SK-N-SH (cell line): ENCODE data around the gene SRD5A3. TPM values are rescaled to one million over a fixed set of nuclear protein-coding genes. Genes with fewer than 3 reads are reported as not detected.

ENCODE experiments used
- CTCF ChIA-PET: fragments of 300-600, 350-600 bp; formaldehyde crosslinking; extraction: SDS; loops from one replicate; lab custom pipeline; 2021; lab: Yijun Ruan, JAX
- POLR2A ChIA-PET: fragments of 350-600 bp; sonication (Branson Sonifier 250); formaldehyde crosslinking; extraction: SDS; loops from one replicate; lab custom pipeline; 2020; ENCODE audit warnings: antibody characterized with exemption, inconsistent platforms; lab: Yijun Ruan, JAX
- DNase-seq: peaks from one replicate; pipeline ENCODE4 v3.0.0; 2012
- H2AFZ ChIP-seq: fragments of 200-600 bp; sonication (generic); 2 replicates; pipeline ENCODE4 v1.8.1; 2016; ENCODE audit warnings: antibody characterized with exemption, mild to moderate bottlenecking, low read depth
- H3F3A ChIP-seq: fragments of 200-600 bp; sonication (generic); replicated peaks from 2 replicates; pipeline ENCODE3; 2016; ENCODE audit warnings: antibody characterized with exemption, mild to moderate bottlenecking; ENCODE audit not compliant: insufficient read depth
- H3K27ac ChIP-seq, 2 experiments: fragments of 200-500 bp in 1 of 2; fragments of 200-600 bp in 1 of 2; sonication (Bioruptor generic) in 1 of 2; sonication (generic), shearing (Covaris generic) in 1 of 2; 2 replicates each; pipeline versions ENCODE4 v1.5.1 to v1.6.1; 2014 to 2016; ENCODE audit warnings: low read depth in 2 of 2, inconsistent platforms in 1 of 2, low read length in 1 of 2, mild to moderate bottlenecking in 1 of 2, mixed read lengths in 1 of 2
- H3K27me3 ChIP-seq: fragments of 200-600 bp; sonication (generic), shearing (Covaris generic); 2 replicates; pipeline ENCODE4 v1.6.1; 2016; ENCODE audit warnings: mixed run types; ENCODE audit not compliant: insufficient read depth
- H3K36me3 ChIP-seq, 2 experiments: fragments of 200-500 bp in 1 of 2; fragments of 200-600 bp in 1 of 2; sonication (Bioruptor generic) in 1 of 2; sonication (generic) in 1 of 2; replicated peaks in 1 of 2; 2 replicates each; pipeline versions ENCODE3 to v1.5.1; 2014 to 2016; ENCODE audit warnings: low read length in 1 of 2, mild to moderate bottlenecking in 1 of 2; ENCODE audit not compliant: insufficient read depth in 2 of 2, control insufficient read depth in 1 of 2
- H3K4me1 ChIP-seq, 2 experiments: fragments of 200-500 bp in 1 of 2; fragments of 200-600 bp in 1 of 2; sonication (Bioruptor generic) in 1 of 2; sonication (generic), shearing (Covaris generic) in 1 of 2; 2 replicates each; pipeline versions ENCODE4 v1.5.1 to v1.6.1; 2014 to 2016; ENCODE audit warnings: low read depth in 1 of 2, low read length in 1 of 2, mixed run types in 1 of 2; ENCODE audit not compliant: insufficient read depth in 2 of 2, control insufficient read depth in 1 of 2
- H3K4me2 ChIP-seq: fragments of 200-600 bp; sonication (generic), shearing (Covaris generic); 2 replicates; pipeline ENCODE4 v1.6.1; 2017; ENCODE audit warnings: mixed run types
- H3K4me3 ChIP-seq, 2 experiments: fragments of 200-500 bp in 1 of 2; fragments of 200-600 bp in 1 of 2; sonication (Bioruptor generic) in 1 of 2; sonication (generic), shearing (Covaris generic) in 1 of 2; 2 replicates each; pipeline versions ENCODE4 v1.5.1 to v1.8.1; 2014 to 2016; ENCODE audit warnings: low read depth in 2 of 2, inconsistent platforms in 1 of 2, low read length in 1 of 2, mild to moderate bottlenecking in 1 of 2, mixed read lengths in 1 of 2, moderate library complexity in 1 of 2
- H3K79me2 ChIP-seq: fragments of 200-600 bp; sonication (generic); 2 replicates; pipeline ENCODE4 v1.8.1; 2017; ENCODE audit warnings: mild to moderate bottlenecking; ENCODE audit not compliant: insufficient read depth
- H3K9ac ChIP-seq: fragments of 200-600 bp; sonication (generic); 2 replicates; pipeline ENCODE4 v1.6.1; 2017; ENCODE audit warnings: mixed run types
- H3K9me2 ChIP-seq: fragments of 200-600 bp; sonication (generic); 2 replicates; pipeline ENCODE4 v1.6.1; 2017; ENCODE audit warnings: mixed run types
- H3K9me3 ChIP-seq: fragments of 200-600 bp; sonication (generic); 2 replicates; pipeline ENCODE4 v1.6.1; 2017; ENCODE audit warnings: mixed run types, mild to moderate bottlenecking, moderate library complexity
- H4K20me1 ChIP-seq: fragments of 200-600 bp; sonication (generic); 2 replicates; pipeline ENCODE4 v1.6.1; 2017; ENCODE audit warnings: mild to moderate bottlenecking, mixed run types; ENCODE audit not compliant: insufficient read depth
- EP300 ChIP-seq, 2 experiments: IDR thresholded peaks; 2 replicates each; pipeline versions ENCODE4 v1.4.0 to v1.6.1; 2012; ENCODE audit warnings: borderline replicate concordance in 1 of 2, low read depth in 1 of 2, low read length in 1 of 2
- FOXJ3 ChIP-seq: sonication (generic); formaldehyde crosslinking; IDR thresholded peaks from 2 replicates; pipeline ENCODE4 v1.5.1; 2020; ENCODE audit warnings: mild to moderate bottlenecking, missing genetic modification reagents
- FOXM1 ChIP-seq: IDR thresholded peaks from 2 replicates; pipeline ENCODE4 v1.4.0; 2012; ENCODE audit warnings: low read depth, mild to moderate bottlenecking
- GABPA ChIP-seq: IDR thresholded peaks from 2 replicates; pipeline ENCODE4 v1.4.0; 2012; ENCODE audit warnings: low read depth, mild to moderate bottlenecking
- GATA2 ChIP-seq: sonication (generic); formaldehyde crosslinking; IDR thresholded peaks from 2 replicates; pipeline ENCODE4 v1.5.0; 2020; ENCODE audit warnings: mild to moderate bottlenecking, missing genetic modification reagents
- JUND ChIP-seq: IDR thresholded peaks from 2 replicates; pipeline ENCODE4 v1.4.0; 2012
- MEF2A ChIP-seq: IDR thresholded peaks from 2 replicates; pipeline ENCODE4 v1.4.0; 2012; ENCODE audit warnings: low read depth, borderline replicate concordance
- MXI1 ChIP-seq: IDR thresholded peaks from 2 replicates; pipeline ENCODE4 v1.6.1; 2012; ENCODE audit warnings: mild to moderate bottlenecking, low read depth, low read length, improper control_type of control experiment
- NFIC ChIP-seq: IDR thresholded peaks from 2 replicates; pipeline ENCODE4 v1.4.0; 2012; ENCODE audit warnings: borderline replicate concordance
- POLR2AphosphoS5 ChIP-seq: IDR thresholded peaks from 2 replicates; pipeline ENCODE4 v1.6.1; 2012; ENCODE audit warnings: low read depth, low read length
- RFX5 ChIP-seq: IDR thresholded peaks from 2 replicates; pipeline ENCODE4 v1.6.1; 2012; ENCODE audit warnings: mild to moderate bottlenecking, improper control_type of control experiment, low read length
- RXRA ChIP-seq: IDR thresholded peaks from 2 replicates; pipeline ENCODE4 v1.4.0; 2012; ENCODE audit warnings: low read depth, mild to moderate bottlenecking, borderline replicate concordance
- SIN3A ChIP-seq: IDR thresholded peaks from 2 replicates; pipeline ENCODE4 v1.6.1; 2012; ENCODE audit warnings: low read depth, mild to moderate bottlenecking, low read length, moderate library complexity, borderline replicate concordance
- SMC3 ChIP-seq: IDR thresholded peaks from 2 replicates; pipeline ENCODE4 v1.6.1; 2012; ENCODE audit warnings: low read depth, low read length, improper control_type of control experiment
- TAF1 ChIP-seq: IDR thresholded peaks from 2 replicates; pipeline ENCODE4 v1.6.1; 2012; ENCODE audit warnings: low read depth, mild to moderate bottlenecking, low read length, moderate library complexity, borderline replicate concordance
- TCF12 ChIP-seq: IDR thresholded peaks from 2 replicates; pipeline ENCODE4 v1.4.0; 2012
- TEAD4 ChIP-seq: IDR thresholded peaks from 2 replicates; pipeline ENCODE4 v1.4.0; 2012; ENCODE audit warnings: mild to moderate bottlenecking, borderline replicate concordance; ENCODE audit not compliant: insufficient read depth
- YY1 ChIP-seq: IDR thresholded peaks from 2 replicates; pipeline ENCODE4 v1.4.0; 2012; ENCODE audit warnings: low read depth, mild to moderate bottlenecking
- WGBS: methylation state at CpG from one replicate; pipeline ENCODE4 v1.1.6; 2017; ENCODE audit warnings: low lambda C conversion rate; 5-methylcytosine and 5-hydroxymethylcytosine counted together
- polyA plus RNA-seq, 3 experiments: library from polyadenylated mRNA; depleted of rRNA; stranded (reverse); fragments of >200 nt; gene quantifications; 2 replicates each; pipeline ENCODE4 v1.2.3, GENCODE V29; 2012
- TF ChIP-seq, protein P1 (sequence below): IDR thresholded peaks from 2 replicates; pipeline ENCODE4 v1.6.1; 2012; ENCODE audit warnings: mild to moderate bottlenecking, low read depth, low read length, moderate library complexity
- TF ChIP-seq, protein P2 (sequence below): fragments of 150-350 bp; IDR thresholded peaks from 2 replicates; pipeline ENCODE4 v1.6.1; 2017; ENCODE audit warnings: antibody characterized with exemption, low read length, low read depth, borderline replicate concordance
- TF ChIP-seq, protein P3 (sequence below): IDR thresholded peaks from 2 replicates; pipeline ENCODE4 v1.4.0; 2012; ENCODE audit warnings: low read depth
- TF ChIP-seq, protein P4 (sequence below): IDR thresholded peaks from 2 replicates; pipeline ENCODE4 v1.4.0; 2012; ENCODE audit warnings: low read depth, borderline replicate concordance
- TF ChIP-seq, protein P5 (sequence below): IDR thresholded peaks from 2 replicates; pipeline ENCODE4; 2012

Gene SRD5A3
- polyA plus RNA-seq (2012; rRNA removed): 5.1 TPM in 2 replicates
- polyA plus RNA-seq (2012; cell fraction: cytosol; rRNA removed): 5.9 and 6.4 TPM in 2 replicates
- 2.1 TPM in 2 replicates for polyA plus RNA-seq (2012; cell fraction: nucleus; rRNA removed)

DNA sequence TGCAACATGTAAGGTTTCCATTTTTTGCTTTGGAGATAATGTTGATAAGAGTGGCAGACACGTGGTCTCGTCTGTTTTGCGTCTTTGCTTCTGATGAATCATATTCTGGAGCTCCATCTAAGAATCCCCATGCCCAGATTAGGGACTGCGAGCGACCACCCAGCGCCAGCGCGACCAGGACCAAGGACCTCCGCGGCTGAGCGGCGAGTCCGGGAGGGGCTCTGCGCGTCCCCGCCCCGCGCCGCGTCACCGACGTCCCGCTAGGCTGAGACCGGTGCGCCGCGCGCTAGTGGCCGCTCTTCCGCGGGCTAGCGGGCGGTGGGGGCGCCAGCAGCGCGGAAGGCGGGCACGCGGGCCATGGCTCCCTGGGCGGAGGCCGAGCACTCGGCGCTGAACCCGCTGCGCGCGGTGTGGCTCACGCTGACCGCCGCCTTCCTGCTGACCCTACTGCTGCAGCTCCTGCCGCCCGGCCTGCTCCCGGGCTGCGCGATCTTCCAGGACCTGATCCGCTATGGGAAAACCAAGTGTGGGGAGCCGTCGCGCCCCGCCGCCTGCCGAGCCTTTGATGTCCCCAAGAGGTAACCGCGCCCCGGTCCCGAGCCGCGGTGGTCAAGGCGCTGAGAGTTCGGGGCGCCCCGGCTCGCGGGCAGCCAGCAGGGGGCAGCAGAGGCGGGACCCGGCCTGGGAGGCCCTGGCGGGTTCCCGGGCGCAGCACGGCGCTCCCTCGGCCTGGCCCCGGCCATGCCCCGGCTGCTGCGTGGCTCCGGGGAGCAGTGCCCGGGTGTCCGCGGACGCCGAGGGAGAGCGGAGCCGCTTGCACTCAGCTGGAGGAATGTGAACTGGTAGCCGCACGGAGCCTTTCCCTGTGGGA lies at the start of gene SRD5A3:
Gene SRD5A3, plus strand, starts transcription at position 263 of the 871 bp plus-strand sequence. Its CDS starts 95 bp downstream, at position 358.
- Histone ChIP-seq H3K79me2 (peaks cover 6% of the 10 kb centered on the region; the same call in 1 of the 2 replicates), H3K36me3 (no peaks in the 10 kb centered on the region), H3K9me3 (no peaks in the 10 kb centered on the region), H3K4me2 (peak within 1 kb of the TSS; percentile 78), H3K9me2 (no peaks in the 10 kb centered on the region), H3F3A (peaks cover 7% of the 10 kb centered on the region), H3K4me1 (peaks cover 0 to 5% of the 10 kb centered on the region in 2 experiments; a peak in 3 of 4 replicates), H4K20me1 (no peaks in the 10 kb centered on the region), H3K27me3 (no peaks in the 10 kb centered on the region; the same call in 1 of the 2 replicates), H2AFZ (peak within 1 kb of the TSS; percentile 82), H3K4me3 (peak within 1 kb of the TSS; percentile 67 to 70), H3K9ac (peak within 1 kb of the TSS; percentile 79), H3K27ac (peak within 1 kb of the TSS; percentile 74 to 92)
- peak; percentile 96 for DNase-seq
- under 1% methylated on average over 6 of the region's 95 CpGs for WGBS
- ChIA-PET CTCF (interaction anchor here (0.6 to 3.5 kb wide), 65 partner anchors 10 to 928 kb away, joined by 3 to 22 read pairs (median 3); no protein-coding TSS in a partner anchor), POLR2A (interaction anchor here (0.8 to 1.8 kb wide), 6 partner anchors 10 to 222 kb away, joined by 3 to 6 read pairs (median 4); partner anchors contain the start of genes CLOCK and TMEM165)
- TF ChIP-seq RXRA (0 out of 2 replicates have a peak, but pooled peaks have one; percentile 5), MEF2A (no peak), JUND (no peak), TEAD4 (no peak), TAF1 (peak; percentile 54), RFX5 (no peak), SIN3A (no peak), GATA2 (no peak), FOXJ3 (CRISPR knock-in tag) (no peak), SMC3 (peak; percentile 79), EP300 (IDR thresholded peaks at IDR 0.05; ENCODE audit: borderline replicate concordance in 1 of 2, low read depth in 1 of 2, low read length in 1 of 2) (no peak), YY1 (peak; percentile 54; the same call in 1 of the 2 replicates), GABPA (no peak), MXI1 (peak; percentile 40; the same call in 1 of the 2 replicates), TCF12 (no peak), FOXM1 (no peak), POLR2AphosphoS5 (0 out of 2 replicates have a peak, but pooled peaks have one; percentile 36), NFIC (no peak)
- TF ChIP-seq, protein P1, sequence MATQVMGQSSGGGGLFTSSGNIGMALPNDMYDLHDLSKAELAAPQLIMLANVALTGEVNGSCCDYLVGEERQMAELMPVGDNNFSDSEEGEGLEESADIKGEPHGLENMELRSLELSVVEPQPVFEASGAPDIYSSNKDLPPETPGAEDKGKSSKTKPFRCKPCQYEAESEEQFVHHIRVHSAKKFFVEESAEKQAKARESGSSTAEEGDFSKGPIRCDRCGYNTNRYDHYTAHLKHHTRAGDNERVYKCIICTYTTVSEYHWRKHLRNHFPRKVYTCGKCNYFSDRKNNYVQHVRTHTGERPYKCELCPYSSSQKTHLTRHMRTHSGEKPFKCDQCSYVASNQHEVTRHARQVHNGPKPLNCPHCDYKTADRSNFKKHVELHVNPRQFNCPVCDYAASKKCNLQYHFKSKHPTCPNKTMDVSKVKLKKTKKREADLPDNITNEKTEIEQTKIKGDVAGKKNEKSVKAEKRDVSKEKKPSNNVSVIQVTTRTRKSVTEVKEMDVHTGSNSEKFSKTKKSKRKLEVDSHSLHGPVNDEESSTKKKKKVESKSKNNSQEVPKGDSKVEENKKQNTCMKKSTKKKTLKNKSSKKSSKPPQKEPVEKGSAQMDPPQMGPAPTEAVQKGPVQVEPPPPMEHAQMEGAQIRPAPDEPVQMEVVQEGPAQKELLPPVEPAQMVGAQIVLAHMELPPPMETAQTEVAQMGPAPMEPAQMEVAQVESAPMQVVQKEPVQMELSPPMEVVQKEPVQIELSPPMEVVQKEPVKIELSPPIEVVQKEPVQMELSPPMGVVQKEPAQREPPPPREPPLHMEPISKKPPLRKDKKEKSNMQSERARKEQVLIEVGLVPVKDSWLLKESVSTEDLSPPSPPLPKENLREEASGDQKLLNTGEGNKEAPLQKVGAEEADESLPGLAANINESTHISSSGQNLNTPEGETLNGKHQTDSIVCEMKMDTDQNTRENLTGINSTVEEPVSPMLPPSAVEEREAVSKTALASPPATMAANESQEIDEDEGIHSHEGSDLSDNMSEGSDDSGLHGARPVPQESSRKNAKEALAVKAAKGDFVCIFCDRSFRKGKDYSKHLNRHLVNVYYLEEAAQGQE: no peak
- TF ChIP-seq, protein P2, sequence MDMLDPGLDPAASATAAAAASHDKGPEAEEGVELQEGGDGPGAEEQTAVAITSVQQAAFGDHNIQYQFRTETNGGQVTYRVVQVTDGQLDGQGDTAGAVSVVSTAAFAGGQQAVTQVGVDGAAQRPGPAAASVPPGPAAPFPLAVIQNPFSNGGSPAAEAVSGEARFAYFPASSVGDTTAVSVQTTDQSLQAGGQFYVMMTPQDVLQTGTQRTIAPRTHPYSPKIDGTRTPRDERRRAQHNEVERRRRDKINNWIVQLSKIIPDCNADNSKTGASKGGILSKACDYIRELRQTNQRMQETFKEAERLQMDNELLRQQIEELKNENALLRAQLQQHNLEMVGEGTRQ: no peak
- TF ChIP-seq, protein P3, sequence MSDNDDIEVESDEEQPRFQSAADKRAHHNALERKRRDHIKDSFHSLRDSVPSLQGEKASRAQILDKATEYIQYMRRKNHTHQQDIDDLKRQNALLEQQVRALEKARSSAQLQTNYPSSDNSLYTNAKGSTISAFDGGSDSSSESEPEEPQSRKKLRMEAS: peak; percentile 21; the same call in 1 of the 2 replicates
- TF ChIP-seq, protein P4, sequence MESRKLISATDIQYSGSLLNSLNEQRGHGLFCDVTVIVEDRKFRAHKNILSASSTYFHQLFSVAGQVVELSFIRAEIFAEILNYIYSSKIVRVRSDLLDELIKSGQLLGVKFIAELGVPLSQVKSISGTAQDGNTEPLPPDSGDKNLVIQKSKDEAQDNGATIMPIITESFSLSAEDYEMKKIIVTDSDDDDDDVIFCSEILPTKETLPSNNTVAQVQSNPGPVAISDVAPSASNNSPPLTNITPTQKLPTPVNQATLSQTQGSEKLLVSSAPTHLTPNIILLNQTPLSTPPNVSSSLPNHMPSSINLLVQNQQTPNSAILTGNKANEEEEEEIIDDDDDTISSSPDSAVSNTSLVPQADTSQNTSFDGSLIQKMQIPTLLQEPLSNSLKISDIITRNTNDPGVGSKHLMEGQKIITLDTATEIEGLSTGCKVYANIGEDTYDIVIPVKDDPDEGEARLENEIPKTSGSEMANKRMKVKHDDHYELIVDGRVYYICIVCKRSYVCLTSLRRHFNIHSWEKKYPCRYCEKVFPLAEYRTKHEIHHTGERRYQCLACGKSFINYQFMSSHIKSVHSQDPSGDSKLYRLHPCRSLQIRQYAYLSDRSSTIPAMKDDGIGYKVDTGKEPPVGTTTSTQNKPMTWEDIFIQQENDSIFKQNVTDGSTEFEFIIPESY: no peak
- TF ChIP-seq, protein P5, sequence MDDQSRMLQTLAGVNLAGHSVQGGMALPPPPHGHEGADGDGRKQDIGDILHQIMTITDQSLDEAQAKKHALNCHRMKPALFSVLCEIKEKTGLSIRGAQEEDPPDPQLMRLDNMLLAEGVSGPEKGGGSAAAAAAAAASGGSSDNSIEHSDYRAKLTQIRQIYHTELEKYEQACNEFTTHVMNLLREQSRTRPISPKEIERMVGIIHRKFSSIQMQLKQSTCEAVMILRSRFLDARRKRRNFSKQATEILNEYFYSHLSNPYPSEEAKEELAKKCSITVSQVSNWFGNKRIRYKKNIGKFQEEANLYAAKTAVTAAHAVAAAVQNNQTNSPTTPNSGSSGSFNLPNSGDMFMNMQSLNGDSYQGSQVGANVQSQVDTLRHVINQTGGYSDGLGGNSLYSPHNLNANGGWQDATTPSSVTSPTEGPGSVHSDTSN: no peak
